ENCODE results near the gene STK11IP. TPM values are rescaled to one million over a fixed set of nuclear protein-coding genes. Genes with fewer than 3 reads are reported as not detected.

STK11IP gene
- total and polyA plus RNA-seq, 9 of the 15 experiments (the other 6 are each of a cell fraction or from before 2014, with no cell fraction given), result 0.52 to 21.7 (median 5.6) TPM

DNA sequence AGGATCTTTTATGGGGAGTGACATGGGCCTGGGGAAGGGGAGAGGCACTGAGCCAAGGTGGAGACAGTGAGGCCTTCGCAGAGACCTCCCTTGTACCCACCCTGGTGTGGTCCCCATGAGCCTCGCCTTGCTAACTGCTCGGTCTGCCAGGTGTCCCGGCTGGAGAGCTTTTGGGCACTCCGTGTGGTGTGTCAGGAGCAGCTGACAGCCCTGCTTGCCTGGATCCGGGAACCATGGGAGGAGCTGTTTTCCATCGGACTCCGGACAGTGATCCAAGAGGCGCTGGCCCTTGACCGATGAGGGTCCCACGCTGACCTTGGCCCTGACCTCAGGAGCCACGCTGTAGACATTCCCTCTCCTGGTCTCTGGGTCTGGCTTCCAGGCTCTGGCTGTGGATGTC is 18.2 kb downstream of the STK11IP start:
- no TSS peak for BruUV-seq (replicated peaks)
- WGBS (ENCODE audit: insufficient coverage, low coverage, missing lambda C conversion rate), result 87% methylated on average over 6 of the region's 12 CpGs
- H2AFZ ChIP-seq (ENCODE audit: low read depth, low read length), result no peak overlapping the region
- H3K79me2 ChIP-seq (ENCODE audit: control insufficient read depth, insufficient read depth, low read length), result no peaks in the 10 kb centered on the region
- no peak overlapping the region for H3K27ac ChIP-seq (ENCODE audit: extremely low read depth, low read depth, low read length)
- H3K4me1 ChIP-seq (replicated peaks in 1 of 2; ENCODE audit: control insufficient read depth in 2 of 2, insufficient read depth in 2 of 2, low read length in 2 of 2), result peaks cover 0 to 11% of the 10 kb centered on the region in 2 experiments; a peak in 2 of 5 replicates
- no peaks in the 10 kb centered on the region for H3K36me3 ChIP-seq (ENCODE audit: control insufficient read depth, insufficient read depth, low read length)
- POLR2A ChIA-PET, result interaction anchor here (1.0 to 1.3 kb wide), 2 partner anchors 10 to 18 kb away, joined by 3 to 5 read pairs; partner anchors contain the start of gene STK11IP
- H4K20me1 ChIP-seq (replicated peaks; ENCODE audit: control insufficient read depth, insufficient read depth, low read length), result no peaks in the 10 kb centered on the region; the same call in 1 of the 2 replicates
- H3K9me1 ChIP-seq (ENCODE audit: control insufficient read depth, insufficient read depth, low read length), result no peaks in the 10 kb centered on the region
- intact Hi-C loops (cut with micrococcal nuclease), result no loop called here
- TF ChIP-seq, protein P1, sequence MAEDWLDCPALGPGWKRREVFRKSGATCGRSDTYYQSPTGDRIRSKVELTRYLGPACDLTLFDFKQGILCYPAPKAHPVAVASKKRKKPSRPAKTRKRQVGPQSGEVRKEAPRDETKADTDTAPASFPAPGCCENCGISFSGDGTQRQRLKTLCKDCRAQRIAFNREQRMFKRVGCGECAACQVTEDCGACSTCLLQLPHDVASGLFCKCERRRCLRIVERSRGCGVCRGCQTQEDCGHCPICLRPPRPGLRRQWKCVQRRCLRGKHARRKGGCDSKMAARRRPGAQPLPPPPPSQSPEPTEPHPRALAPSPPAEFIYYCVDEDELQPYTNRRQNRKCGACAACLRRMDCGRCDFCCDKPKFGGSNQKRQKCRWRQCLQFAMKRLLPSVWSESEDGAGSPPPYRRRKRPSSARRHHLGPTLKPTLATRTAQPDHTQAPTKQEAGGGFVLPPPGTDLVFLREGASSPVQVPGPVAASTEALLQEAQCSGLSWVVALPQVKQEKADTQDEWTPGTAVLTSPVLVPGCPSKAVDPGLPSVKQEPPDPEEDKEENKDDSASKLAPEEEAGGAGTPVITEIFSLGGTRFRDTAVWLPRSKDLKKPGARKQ (CRISPR knock-in tag; IDR thresholded peaks at IDR 0.05), result no peak
- TF ChIP-seq NFXL1 (CRISPR knock-in tag; IDR thresholded peaks at IDR 0.05) (no peak), XRCC3 (IDR thresholded peaks at IDR 0.05) (no peak), ELF2 (CRISPR knock-in tag; IDR thresholded peaks at IDR 0.05) (no peak), POLR2H (tag; IDR thresholded peaks at IDR 0.05; ENCODE audit: low read depth) (no peak), FIP1L1 (IDR thresholded peaks at IDR 0.05; ENCODE audit: low read depth, low read length, poor library complexity, severe bottlenecking) (no peak), ZBTB17 (CRISPR knock-in tag; IDR thresholded peaks at IDR 0.05) (no peak), STAT5B (CRISPR knock-in tag; IDR thresholded peaks at IDR 0.05) (no peak), NFIX (CRISPR knock-in tag; IDR thresholded peaks at IDR 0.05; ENCODE audit: low read depth) (no peak)
- TF ChIP-seq, protein P2, sequence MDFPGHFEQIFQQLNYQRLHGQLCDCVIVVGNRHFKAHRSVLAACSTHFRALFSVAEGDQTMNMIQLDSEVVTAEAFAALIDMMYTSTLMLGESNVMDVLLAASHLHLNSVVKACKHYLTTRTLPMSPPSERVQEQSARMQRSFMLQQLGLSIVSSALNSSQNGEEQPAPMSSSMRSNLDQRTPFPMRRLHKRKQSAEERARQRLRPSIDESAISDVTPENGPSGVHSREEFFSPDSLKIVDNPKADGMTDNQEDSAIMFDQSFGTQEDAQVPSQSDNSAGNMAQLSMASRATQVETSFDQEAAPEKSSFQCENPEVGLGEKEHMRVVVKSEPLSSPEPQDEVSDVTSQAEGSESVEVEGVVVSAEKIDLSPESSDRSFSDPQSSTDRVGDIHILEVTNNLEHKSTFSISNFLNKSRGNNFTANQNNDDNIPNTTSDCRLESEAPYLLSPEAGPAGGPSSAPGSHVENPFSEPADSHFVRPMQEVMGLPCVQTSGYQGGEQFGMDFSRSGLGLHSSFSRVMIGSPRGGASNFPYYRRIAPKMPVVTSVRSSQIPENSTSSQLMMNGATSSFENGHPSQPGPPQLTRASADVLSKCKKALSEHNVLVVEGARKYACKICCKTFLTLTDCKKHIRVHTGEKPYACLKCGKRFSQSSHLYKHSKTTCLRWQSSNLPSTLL (IDR thresholded peaks at IDR 0.05), result no peak
- TF ChIP-seq, protein P3, sequence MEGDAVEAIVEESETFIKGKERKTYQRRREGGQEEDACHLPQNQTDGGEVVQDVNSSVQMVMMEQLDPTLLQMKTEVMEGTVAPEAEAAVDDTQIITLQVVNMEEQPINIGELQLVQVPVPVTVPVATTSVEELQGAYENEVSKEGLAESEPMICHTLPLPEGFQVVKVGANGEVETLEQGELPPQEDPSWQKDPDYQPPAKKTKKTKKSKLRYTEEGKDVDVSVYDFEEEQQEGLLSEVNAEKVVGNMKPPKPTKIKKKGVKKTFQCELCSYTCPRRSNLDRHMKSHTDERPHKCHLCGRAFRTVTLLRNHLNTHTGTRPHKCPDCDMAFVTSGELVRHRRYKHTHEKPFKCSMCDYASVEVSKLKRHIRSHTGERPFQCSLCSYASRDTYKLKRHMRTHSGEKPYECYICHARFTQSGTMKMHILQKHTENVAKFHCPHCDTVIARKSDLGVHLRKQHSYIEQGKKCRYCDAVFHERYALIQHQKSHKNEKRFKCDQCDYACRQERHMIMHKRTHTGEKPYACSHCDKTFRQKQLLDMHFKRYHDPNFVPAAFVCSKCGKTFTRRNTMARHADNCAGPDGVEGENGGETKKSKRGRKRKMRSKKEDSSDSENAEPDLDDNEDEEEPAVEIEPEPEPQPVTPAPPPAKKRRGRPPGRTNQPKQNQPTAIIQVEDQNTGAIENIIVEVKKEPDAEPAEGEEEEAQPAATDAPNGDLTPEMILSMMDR (IDR thresholded peaks at IDR 0.05 in 2 of 3, conservative IDR thresholded peaks at IDR 0.05 in 1 of 3; ENCODE audit: insufficient read depth in 2 of 3, low read depth in 1 of 3, low read length in 3 of 3), result no peak
- TF ChIP-seq, protein P4, sequence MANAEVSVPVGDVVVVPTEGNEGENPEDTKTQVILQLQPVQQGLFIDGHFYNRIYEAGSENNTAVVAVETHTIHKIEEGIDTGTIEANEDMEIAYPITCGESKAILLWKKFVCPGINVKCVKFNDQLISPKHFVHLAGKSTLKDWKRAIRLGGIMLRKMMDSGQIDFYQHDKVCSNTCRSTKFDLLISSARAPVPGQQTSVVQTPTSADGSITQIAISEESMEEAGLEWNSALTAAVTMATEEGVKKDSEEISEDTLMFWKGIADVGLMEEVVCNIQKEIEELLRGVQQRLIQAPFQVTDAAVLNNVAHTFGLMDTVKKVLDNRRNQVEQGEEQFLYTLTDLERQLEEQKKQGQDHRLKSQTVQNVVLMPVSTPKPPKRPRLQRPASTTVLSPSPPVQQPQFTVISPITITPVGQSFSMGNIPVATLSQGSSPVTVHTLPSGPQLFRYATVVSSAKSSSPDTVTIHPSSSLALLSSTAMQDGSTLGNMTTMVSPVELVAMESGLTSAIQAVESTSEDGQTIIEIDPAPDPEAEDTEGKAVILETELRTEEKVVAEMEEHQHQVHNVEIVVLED (CRISPR knock-in tag; IDR thresholded peaks at IDR 0.05), result no peak
- TF ChIP-seq, protein P5, sequence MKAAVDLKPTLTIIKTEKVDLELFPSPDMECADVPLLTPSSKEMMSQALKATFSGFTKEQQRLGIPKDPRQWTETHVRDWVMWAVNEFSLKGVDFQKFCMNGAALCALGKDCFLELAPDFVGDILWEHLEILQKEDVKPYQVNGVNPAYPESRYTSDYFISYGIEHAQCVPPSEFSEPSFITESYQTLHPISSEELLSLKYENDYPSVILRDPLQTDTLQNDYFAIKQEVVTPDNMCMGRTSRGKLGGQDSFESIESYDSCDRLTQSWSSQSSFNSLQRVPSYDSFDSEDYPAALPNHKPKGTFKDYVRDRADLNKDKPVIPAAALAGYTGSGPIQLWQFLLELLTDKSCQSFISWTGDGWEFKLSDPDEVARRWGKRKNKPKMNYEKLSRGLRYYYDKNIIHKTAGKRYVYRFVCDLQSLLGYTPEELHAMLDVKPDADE (conservative IDR thresholded peaks at IDR 0.05; ENCODE audit: control insufficient read depth, low read depth, low read length), result no peak
- no peaks in the 10 kb centered on the region for H3K27me3 ChIP-seq (ENCODE audit: control insufficient read depth in 2 of 2, insufficient read depth in 2 of 2, low read length in 2 of 2)
- H3K9ac ChIP-seq (ENCODE audit: insufficient read depth in 1 of 2, low read depth in 2 of 2, low read length in 2 of 2), result peak overlapping the region in 1 of 2 experiments; percentile 13; a peak in 1 of 4 replicates
- H3K4me3 ChIP-seq, result no peak overlapping the region
- ATAC-seq (no peak), DNase-seq (ENCODE audit: extremely low read depth in 1 of 4, low spot score in 3 of 4) (no peak), FAIRE-seq (no peak)
- no peak overlapping the region for H3K4me2 ChIP-seq (ENCODE audit: insufficient read depth, low read length)
- no peaks in the 10 kb centered on the region for H3K9me3 ChIP-seq (replicated peaks; ENCODE audit: control insufficient read depth, insufficient read depth, low read depth, low read length)
- CTCF ChIA-PET (ENCODE audit: low intra/inter-chr PET ratio), result no interaction called here
- in situ Hi-C loops (cut with MboI), result no loop called here

Data from K562 (cell line).